GM18526 (cell line): Measurements from ENCODE around the gene ADAM8.

Source experiments
- POLR2A ChIP-seq: IDR thresholded peaks from 3 replicates; pipeline ENCODE4 v1.6.1; 2011; ENCODE audit not compliant: insufficient read length; ENCODE audit errors: extremely low read depth

The ADAM8 gene

GRCh38 chr10:133236401-133237240 lies 40.0 kb downstream of the ADAM8 start:
- no peak for TF ChIP-seq POLR2A

GRCh38 chr10:133235932-133236331 lies 40.7 kb downstream of the ADAM8 start:
- TF ChIP-seq POLR2A, result no peak

DNA sequence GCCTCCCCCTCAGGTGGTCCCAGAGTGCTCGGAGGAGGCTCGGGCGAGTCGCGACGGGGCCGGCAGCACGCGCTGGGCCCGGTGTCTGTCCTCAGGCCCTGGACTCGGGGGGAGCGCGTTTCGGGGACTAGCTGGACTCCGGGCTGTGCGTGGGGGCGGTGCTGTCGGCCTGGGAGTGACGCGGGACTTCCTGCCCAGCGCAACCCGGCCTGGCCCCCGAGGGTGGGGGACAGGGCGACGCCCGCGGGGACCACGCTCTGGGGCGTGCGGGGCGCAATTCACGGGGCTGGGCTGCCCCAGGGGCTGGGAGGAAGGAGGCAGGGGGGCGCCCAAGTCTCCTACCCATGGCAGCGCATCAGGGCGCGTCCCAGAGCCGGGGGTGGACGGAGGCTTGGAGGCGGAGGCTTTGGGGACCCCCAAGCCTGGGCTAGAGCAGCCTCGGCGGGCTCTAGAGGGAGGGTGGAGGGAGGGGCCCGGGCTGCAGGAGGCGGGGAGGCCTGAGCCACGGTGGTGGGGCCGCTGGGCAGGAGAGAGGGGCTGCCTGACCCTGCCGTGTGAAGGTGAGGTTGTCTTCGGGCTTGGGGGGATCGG lies 41.3 kb downstream of the ADAM8 start:
- no peak for TF ChIP-seq POLR2A

- TF ChIP-seq POLR2A, result no peak
These were observed 44.6 kb downstream of the ADAM8 start for GRCh38 chr10:133231946-133232574.

DNA sequence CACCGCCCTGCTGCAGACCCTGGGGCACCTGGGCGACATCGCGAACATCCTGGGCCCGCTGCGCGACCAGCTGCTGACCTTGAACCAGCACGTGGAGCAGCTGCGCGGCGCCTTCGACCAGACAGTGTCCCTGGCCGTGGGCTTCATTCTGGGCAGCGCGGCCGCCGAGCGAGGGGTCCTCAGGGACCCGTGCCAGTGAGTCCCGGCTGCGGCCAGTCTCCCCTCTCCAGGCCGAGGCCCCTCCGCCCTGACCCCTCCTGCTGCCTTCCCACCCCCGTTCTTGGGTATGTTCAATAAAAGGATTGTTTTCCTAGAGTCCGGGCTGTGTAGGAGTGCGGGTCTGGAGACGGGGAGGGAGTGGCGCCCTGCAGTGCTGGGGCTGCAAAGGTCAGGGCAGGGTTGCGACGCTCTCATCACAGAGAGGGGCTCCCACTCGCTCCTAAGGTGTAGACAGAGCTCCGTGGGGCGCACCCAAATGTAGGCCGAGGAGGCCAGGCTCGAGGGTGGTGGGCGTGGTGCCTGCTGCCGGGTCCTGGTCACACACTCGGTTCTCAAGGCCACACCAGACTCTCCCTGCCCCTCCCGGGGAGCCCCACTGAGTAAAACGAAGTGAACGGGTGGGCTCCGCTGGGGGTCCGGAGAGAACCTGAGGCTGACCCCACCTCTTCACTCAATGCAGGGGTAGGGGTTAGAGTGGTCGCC lies 45.3 kb downstream of the ADAM8 start:
- no peak for TF ChIP-seq POLR2A

- TF ChIP-seq POLR2A, result no peak
These were observed 46.1 kb downstream of the ADAM8 start for GRCh38 chr10:133230387-133231195.

GRCh38 chr10:133230044-133230361 lies 46.7 kb downstream of the ADAM8 start, which contains the start of gene UTF1:
Gene UTF1 (plus strand): TSS chr10:133230217. CDS start chr10:133230289, 72 bp downstream.
- no peak for TF ChIP-seq POLR2A

DNA sequence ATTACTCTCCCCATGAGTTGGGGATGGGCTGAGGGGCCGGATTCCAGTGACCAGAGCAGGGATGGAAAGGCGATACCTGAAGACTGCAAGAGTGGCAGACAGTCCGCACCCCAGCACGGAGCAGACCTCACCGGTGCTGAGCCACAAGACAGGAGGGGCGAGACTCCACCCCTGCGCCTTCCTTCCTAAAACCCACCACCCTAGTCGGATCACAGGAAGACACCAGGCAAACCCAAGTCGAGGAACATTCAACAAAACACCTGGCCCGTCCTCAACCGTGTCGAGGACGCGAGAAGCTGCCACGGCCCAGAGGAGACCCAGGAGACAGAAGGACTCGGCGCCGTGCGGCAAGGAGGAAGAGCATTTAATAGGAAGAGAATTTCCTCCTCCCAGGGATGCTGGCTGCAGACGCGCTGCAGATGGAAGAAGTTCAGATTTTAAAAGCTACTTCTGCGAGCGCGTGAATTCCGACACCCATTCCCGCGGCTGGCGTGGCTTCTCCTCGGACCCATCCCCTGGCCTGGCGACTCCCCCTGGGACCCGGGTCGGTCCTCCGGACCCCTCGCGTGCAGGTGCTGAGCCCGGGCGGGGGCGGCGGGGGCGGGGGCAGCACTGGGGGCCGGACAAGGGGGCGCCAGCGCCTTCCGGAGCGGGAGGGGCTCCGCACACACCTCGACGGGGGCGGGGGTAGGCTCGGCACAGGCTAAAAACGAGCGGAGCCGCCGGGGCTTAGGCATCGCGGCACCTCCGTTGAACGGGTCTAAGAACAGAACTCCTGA lies 47.2 kb downstream of the ADAM8 start:
- TF ChIP-seq POLR2A, result no peak

GRCh38 chr10:133227256-133227655 lies 49.4 kb downstream of the ADAM8 start:
- TF ChIP-seq POLR2A, result no peak

DNA sequence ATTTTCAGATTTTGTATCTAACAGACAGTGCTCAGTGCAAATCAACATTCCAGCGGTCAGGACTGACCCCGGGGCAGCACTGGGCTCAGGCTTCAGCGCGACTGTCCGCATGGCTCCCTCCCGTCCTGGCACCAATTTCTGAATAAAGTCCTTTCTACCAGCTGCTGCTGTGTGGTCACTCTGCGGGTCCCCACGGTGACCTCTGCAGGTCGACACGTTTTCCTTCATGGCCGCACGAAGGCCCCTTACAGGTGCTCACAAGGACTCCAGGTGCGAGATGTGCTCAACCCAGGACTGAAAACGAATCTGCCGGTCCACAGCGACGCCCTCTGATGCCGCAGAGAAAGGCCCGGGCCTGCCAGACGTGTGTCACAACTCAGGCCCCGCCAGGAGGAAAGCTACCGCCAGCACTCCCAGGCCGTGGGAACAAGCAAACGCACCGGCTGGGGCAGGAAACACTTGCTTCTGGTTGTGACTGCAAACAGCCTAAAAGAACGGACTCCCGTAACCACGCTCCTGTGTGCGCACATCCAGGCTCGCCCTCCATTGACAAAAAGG lies 50.3 kb downstream of the ADAM8 start:
- no peak for TF ChIP-seq POLR2A

DNA sequence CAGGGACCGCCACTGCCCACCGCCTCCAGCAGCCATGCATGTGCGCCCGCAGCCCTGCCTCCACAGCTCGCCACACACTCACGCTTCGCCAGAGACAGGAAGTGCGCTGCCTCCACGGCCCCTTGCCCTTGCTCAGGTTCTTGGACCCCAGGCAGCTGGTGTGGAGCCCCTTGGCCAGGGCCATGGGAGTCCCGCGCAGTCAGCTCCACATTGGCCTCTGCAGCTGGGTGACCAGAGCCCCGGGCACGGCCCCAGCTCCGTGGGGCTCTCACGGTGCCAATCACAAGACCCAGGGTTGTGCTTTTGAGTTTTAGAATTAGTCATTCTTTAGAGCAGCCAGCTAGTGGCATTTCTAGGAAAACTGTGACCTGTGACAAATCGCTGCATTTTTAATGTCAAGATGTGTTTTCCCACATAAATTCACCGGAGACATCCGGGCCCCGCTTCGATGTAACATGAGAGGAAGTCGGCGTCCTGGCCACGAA lies 50.9 kb downstream of the ADAM8 start:
- TF ChIP-seq POLR2A, result no peak

DNA sequence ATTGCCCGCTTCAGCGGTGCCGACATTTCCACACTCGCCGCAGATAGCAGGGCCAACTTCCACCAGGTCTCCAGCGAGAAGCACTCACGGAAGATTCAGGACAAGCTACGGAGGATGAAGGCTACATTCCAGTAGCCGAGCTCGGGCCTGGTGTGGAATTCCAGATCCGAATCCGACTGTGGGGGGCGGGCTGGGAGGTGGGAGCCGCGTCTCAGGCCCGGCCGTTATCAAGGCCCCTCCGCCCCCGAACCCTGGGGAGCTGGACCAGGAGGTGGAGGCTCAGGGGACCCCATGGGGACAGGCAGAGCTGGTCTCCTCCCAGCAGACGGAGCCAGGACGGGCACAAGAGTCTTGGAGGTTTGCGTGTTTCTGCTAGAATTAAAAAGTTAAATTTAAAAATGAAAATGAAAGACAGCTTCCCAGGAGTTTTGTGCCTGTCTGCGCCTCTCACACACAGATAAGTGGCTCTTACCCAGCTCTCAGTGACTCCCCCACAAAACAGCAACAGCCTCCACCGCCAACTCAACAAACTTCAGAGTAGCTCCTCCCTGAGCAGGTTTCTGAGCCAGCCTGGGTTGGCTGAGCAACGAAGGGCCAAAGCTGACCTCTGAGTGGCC lies 51.8 kb downstream of the ADAM8 start:
- TF ChIP-seq POLR2A, result no peak

- no peak for TF ChIP-seq POLR2A
These were observed 52.6 kb downstream of the ADAM8 start for GRCh38 chr10:133224076-133224475.
